Coronary artery (tissue), 2 donors: Measurements from ENCODE around the gene PCDH1.
"Not testable (repeated sequence)": the region's sequence is repeated elsewhere in the genome, so short reads cannot be mapped to it uniquely, and the experiment has no call there.

Experiments used
- DNase-seq: peaks from one replicate; pipeline ENCODE4 v3.0.0-alpha.2; 2017; ENCODE audit warnings: low spot score
- H3K27ac ChIP-seq, 2 donors: fragments of 200-600 bp; sonication (generic); one replicate each; pipeline ENCODE4 v1.5.1; 2016 to 2019
- H3K4me3 ChIP-seq: fragments of 200-600 bp; sonication (generic); 2 replicates; pipeline ENCODE4 v1.5.1; 2016; ENCODE audit warnings: mild to moderate bottlenecking, moderate library complexity
- TF ChIP-seq, protein P1 (sequence below): fragments of 200-600 bp; sonication (generic); IDR thresholded peaks from one replicate; pipeline ENCODE4 v1.5.1; 2019; ENCODE audit warnings: antibody characterized with exemption

The PCDH1 gene

DNA sequence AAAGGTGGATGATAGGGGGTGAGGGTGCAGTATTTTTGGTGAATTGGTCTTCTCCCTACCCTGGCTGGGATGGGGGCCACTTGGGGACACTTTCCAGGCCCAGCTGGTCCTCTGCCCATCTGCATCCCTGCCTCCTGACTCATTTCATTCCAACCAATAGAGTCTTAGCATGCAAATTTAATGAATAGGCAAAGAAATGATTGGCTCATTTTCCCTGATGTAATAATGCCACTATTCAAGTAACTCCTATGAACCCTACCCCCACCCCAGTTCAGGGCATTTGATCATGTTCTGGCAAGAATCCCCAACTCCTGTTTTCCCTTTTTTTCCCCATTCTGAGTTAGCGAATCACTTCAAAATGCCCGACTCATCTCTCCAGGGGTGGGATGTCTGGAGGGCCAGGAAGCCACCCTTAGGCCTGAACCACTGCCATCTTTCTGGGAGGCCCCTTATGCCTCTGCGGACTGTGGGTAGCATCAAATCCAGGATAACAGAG is 56.7 kb downstream of the PCDH1 start:
- Histone ChIP-seq H3K4me3 (no peak overlapping the region), H3K27ac (peak overlapping the region; percentile 46 to 75)
- TF ChIP-seq, protein P1, sequence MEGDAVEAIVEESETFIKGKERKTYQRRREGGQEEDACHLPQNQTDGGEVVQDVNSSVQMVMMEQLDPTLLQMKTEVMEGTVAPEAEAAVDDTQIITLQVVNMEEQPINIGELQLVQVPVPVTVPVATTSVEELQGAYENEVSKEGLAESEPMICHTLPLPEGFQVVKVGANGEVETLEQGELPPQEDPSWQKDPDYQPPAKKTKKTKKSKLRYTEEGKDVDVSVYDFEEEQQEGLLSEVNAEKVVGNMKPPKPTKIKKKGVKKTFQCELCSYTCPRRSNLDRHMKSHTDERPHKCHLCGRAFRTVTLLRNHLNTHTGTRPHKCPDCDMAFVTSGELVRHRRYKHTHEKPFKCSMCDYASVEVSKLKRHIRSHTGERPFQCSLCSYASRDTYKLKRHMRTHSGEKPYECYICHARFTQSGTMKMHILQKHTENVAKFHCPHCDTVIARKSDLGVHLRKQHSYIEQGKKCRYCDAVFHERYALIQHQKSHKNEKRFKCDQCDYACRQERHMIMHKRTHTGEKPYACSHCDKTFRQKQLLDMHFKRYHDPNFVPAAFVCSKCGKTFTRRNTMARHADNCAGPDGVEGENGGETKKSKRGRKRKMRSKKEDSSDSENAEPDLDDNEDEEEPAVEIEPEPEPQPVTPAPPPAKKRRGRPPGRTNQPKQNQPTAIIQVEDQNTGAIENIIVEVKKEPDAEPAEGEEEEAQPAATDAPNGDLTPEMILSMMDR = no peak
- no peak for DNase-seq

DNA sequence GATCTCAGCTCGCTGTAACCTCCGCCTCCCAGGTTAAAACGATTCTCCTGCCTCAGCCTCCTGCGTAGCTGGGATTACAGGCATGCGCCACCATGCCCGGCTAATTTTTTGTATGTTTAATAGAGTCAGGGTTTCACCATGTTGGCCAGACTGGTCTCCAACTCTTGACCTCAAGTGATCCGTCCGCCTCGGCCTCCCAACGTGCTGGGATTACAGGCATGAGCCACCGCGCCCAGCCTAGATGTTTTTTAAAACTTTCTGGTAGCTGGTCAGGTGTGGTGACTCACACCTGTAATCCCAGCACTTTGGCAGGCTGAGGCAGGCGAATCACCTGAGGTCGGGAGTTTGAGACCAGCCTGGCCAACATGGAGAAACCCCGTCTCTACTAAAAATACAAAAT is 57.5 kb downstream of the PCDH1 start:
- not testable (repeated sequence) for DNase-seq, H3K4me3 ChIP-seq
- peak overlapping the region in 1 of 2 donors; percentile 3 for H3K27ac ChIP-seq

DNA sequence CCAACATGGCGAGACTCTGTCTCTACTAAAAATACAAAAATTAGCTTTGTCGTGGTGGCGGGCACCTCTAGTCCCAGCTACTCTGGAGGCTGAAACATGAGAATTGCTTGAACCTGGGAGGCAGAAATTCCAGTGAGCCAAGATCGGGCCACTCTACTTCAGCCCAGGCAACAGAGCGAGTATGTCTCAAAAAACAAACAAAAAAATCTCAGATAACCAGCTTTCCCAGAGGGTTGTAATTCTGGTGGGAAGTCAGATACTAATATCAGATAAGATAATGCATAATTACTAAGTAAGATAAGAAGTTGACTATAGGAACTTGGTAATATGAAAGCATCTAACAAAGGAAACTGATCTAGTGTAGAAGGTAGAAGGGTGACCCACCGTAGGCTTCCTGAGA is 60.6 kb downstream of the PCDH1 start:
- no peak for DNase-seq
- Histone ChIP-seq H3K4me3 (no peak overlapping the region), H3K27ac (no peak overlapping the region)
- TF ChIP-seq, protein P1 = no peak

DNA sequence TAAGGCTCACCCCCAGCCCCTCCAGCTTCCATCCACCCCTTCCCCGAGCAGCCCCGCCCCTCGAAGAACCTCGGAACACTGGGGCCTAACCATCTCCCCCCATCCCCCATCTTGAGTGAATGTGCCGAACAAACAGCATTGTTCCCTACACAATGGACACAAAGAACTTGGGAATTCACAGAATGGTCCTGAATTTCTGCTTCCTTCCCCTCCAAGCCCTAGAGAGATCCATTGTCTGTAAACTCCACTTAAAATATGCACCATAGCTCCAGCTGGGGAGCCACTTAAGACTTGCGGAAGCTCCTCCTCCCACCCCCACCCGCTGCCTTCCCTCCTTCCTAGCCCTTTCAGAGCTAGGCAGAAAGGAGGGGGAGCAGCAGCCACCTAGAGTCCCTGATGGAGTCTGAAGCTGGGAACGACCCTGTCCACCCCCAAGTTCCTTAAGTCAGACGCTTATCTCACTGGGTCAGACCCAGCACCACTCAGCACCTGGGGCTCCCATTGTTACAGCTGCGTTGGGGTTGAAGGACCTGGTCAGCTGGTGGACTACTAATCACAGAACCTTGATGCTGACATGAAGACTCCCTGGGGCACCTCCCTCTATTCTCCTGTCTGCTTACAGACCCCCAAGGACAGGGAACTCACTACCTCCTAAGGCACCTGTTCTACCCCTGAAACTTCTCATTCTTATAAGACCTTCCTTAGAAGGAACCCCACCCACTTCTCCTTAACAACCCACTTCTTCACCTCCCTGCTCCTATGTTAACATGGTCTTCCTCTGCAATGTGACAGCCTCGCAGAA is 61.4 kb downstream of the PCDH1 start:
- DNase-seq = no peak
- Histone ChIP-seq H3K4me3 (no peak overlapping the region), H3K27ac (peak overlapping the region in 1 of 2 donors; percentile 32)
- TF ChIP-seq, protein P1 = no peak

DNA sequence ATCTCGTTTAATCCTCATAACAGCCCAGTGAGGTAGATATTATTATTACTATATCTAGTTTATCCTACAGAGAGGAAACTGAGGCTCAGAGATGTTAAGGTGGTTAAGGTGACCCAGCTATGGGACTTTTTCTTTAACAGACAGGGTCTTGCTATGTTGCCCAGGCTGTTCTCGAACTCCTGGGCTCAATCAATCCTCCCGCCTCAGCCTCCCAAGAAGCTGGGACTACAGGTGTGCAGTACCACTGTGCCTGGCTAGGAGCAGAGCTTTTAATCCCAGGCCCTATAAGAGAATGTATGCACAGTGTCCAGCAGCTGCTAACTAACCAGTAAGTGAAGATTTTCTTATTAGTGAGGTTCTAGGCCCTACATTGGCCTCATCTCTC is 62.4 kb downstream of the PCDH1 start:
- Histone ChIP-seq H3K27ac (no peak overlapping the region), H3K4me3 (no peak overlapping the region)
- no peak for DNase-seq
- TF ChIP-seq, protein P1 = no peak

DNA sequence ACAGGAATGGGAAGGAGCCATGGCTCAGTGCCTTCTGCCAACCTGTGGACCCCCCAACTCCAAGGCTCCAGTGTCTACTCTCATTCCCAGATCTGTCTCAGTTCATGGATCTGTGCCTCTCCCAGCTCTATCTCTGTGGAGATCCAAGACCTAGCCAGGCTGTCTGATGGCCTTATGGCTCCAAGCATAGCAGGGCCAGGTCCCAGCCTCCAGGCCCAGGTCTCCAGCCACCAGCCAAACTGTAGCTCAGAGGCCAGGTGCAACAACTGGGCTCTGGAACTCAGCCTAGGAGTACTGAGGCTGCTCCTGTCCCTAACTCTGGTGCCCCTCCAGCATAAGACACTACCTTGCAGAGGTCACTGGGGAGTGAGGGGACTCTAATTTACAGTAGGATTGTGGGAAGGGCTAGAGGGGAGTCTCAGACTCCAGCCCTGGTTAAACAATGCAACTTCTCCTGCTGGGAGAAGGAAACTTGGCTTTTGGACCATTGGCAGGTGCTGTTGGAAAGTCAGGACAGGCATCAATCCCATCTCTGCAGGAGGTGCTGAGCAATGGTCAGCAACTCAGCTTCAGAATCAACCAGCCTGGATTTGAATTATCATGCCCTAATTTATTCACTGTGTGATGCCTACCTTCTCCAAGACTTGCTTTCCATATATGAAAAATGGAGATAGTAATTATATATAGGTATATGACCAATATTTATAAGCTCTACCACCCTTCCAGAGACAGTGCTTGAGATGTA is 63.0 kb downstream of the PCDH1 start:
- DNase-seq = no peak

More for the DNA sequence above, 63.0 kb downstream of the PCDH1 start:
- H3K4me3 ChIP-seq = no peak overlapping the region
- TF ChIP-seq, protein P1 = no peak
- no peak overlapping the region for H3K27ac ChIP-seq
